Stromal cell of bone marrow (primary cell): ENCODE measurements around the gene RINL.
A peak's percentile ranks its signal among the peaks of the same experiment; 100 is the strongest.

Experiments used
- DNase-seq: peaks from one replicate; pipeline ENCODE4 v3.0.0-alpha.2; 2012; ENCODE audit warnings: low read depth

Gene RINL

DNA sequence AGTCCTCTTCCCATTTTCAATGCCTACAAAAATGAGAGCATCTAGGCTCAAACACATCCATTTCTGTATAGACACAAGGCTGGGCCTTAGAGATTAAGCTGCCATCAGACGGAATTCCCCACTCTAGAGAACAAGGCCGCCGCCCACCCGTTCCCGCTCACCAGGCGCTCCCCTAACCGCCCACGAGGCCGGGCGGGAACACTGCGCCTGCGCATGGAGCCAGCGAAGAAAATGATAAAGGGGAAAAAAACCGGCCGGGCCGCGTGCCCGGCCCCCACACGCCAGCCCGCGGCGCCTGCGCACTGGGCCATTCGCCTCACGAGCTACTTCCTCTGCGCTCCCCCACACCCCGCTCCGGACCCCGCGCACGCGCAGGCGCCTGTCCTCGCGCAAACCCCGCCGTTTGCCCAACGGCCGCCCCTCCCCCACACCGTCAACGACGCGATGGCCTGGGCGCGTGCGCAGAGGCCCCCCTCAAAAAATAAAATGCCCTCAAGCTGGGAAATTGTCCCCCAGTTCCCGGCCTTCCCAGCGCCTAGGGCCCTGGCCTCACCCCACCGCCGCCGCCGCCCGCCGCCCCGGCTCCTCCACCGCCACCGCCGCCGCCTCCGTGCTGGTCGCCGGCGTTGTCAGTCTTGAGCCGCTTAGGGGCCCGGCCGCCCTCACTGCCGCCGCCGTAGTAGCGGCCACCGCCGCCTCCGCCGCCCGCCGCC, 28.8 kb downstream of the RINL start:
- peak; percentile 86 for DNase-seq

DNA sequence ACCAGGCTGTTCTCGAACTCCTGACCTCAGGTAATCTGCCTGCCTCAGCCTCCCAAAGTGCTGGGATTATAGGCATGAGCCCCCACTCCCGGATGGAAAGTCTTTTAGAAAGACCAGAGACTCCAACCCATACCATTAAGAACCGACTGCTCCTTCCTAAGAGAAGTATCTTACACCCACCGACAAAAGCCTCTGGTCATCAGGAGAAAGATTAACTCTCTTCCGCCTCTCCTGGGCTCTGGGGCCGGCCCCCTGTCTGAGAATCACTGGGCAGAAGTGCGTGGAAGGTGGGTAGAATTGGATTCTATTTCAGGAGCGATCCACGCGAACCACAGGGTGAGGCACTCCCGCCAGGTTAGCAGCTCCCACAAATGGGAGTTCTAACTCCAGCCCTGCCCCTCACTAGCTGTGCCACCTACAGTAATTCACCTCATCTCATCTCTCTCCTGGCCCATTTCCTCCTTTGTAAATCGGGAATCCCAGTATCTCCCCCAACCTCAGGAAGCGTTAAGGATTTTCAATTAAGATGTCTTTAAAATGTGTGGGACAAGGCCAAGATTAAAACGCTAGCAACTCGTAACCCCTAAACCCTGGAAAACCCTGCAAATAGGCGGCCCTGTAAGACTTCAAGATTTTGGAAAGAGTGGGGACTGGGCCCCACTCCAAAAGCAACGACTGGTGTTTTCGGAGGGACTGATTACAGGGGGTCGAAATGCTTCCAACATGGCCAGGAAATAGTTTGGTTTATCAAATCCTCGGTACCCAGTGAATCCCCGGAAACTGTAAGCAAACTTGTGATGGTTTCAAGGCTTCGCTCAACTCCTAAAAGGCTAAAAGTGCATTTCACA, 29.6 kb downstream of the RINL start:
- no peak for DNase-seq

DNA sequence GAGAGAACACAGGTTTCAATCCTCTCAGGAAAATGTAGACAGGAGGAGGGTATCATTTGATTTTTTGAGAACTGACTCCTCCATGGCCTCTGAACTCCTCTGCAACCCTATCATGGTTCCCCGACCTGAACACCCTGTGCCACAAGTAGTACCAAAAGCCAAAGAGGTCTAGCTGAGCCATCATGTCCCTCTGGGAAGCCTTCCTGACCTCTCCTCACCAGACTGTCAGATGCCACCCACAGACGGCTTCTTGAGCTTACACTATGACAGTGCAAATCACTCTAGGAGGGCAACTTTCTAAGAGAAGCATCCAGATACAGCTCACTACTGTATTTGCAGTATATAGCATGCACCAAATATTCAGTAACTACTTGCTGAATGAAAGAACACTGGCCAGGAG, 32.0 kb downstream of the RINL start:
- no peak for DNase-seq

DNA sequence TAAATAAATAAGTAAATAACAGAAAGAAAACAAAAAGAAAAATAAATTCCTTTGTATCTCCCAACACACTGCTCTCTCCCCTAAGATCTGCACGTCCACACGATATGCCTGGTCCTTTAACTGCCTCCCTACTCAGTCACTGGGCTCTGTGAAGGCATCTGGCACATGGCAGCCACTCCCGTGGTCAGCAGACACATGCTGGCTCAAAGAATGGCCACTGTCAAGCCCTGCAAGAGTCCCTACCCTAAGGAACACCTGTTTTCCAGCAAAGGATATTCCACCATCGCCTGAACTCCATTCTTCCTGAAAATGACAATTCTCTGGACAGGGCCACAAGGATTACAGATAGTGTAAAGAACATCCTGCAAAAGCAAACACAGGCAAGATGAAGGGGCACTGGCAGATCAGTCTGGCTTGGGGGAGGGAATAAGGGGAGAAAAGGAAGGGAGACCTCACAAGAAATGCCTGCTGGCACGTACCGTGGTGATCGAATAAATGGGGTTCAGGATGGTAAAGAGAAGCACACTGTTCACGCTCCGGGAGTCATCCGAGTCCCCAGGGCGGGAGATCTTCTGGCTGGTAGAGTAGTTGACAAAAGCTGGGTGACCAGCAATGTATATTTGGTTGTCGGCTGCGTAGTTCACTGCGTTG, 32.6 kb downstream of the RINL start:
- DNase-seq: no peak

DNA sequence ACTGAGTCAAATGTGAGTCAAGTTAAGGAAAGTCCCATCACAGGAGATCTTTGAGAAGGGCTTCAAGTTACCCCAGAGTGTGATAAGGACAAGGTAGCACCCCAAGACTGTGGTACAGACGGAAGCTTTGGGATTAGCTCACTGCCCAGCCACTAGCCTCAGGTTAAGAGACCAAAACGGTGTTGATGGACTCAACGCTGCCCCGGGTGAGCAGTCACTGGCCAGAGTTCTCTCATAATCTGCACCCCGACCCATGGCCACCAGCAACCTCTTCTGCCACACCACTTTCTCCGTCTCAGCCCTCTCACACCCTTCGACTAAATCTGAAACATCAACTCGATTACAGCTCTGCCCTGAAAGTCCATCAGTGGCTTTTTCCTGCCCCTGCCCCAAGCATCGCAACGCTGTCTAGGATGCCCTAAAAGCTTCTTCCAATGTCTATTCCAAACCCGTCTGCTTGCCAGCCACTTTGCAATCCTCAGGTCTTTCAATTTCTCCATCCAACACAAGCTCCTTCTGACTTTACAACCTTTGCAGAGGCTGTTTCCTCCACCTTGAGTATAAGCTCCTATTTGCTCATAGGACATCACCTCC, 33.9 kb downstream of the RINL start:
- DNase-seq: no peak

DNA sequence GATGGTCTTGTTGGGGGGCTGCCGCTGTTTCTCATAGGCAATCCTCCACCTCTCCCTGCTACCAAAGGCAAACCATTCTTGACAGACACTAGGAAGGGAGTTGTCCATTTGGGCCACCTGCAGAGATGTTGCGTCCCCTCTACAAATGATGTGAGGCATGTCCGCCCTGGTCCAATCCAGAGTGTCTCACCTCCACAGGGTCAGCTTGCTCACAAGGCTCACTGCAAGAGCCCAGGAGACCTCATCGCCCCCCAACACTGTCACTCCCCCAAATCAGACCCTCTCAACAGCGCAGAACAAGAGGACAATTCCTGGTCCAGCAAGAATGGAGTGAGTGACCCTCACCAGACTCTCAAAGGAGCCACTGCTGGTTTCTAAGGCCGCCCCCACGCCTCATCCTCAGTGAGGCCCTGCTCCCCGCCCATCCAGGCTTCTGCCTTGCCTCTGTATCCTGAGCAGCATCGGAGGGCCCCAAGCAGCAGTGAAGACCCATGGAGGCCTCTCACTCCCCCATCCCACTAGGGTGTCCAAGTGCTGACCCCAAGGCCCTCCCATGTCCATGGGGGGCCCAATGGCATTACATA, 34.8 kb downstream of the RINL start:
- DNase-seq: no peak

DNA sequence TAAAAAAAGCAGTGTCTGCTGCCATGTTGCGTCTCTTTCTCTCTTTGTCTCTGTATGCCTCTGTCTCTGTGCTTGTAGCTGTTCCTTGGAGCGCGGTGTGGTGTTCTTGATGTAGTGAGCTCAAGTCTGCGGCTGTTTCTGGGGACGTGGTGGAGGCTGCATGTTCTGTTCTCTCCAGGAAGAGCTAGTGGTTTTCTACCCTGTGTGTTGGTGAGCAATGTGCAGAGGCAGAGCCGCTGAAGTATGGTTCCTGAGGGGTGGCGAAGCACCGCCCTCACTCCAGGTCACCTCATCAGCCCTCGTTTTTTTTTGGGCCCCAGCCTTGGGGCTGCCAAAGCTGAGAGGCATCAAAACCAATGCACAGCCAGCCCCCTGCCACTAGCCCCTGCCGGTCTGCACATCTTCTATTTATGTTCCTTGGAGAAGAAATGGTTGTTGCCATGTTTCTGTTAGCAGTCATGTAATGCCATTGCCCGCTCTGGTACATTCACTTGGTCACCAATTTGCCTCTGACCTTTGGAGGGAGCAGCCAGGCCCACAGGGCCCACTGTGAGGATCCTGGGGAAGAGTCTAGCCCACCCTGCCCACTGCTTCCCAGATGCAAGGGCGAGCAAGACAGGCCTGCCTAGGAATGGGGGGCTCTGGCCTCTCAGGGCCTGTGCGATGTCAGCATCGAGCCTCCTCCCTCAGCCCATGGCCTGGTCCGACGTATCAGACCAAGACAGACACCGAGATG, 35.5 kb downstream of the RINL start:
- no peak for DNase-seq

DNA sequence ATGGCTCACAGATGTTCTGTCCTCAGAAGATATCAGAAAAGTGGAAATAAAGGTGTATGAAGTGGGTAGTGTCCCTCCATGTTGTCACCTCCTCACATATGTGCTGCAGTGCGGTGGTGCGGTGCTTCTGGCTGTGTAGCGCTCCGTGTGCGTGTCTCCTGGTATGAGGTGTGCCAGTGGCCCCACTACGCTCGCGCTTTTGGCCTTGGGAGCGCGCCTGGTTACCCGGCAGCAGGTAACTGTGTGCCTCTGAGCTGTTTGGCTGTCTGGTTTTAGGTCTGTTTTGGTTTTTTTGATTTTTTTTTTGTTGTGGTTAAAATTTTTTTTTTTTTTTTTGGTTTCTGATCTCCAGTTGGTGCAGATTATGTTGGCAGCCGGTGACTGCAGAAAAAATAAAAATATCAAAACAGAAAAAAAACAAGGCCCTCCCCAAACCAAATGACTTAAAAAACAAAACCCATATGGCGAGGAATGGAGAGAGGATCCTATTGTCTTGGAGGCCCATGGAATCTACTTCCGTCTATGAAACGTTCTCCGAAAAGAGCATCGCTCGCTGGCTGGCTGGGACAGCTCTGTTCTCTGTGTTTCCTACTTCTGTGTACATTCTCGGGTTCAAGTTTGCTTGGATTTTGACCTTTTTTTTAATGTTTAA, 36.2 kb downstream of the RINL start:
- no peak for DNase-seq

DNA sequence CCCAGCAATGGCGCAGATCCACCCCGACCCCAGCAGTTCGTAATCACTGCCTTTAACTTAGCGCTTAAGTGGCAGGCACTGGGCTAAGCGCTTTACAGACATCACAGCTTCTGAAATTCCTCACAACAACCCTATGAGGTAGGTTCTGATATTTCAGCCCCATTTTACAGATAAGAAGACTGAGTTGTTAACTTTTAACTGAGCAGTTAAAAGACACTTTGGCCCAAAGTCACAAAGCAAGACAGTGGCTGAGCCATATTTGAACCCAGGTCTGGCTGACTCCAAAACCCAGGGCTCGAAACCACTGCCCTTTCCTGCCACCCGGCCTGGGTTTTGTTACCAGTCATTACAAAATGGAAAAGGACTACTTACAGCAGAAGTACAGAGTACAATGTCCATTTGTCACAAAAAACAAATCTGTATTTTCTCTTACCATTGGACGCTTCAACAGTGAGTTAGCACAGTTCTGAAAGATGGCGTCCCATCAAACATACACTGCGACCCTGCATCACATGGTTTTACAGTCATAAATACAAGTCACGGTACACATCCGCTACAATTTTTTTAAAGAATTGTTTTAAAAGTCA, 36.8 kb downstream of the RINL start:
- DNase-seq: no peak

DNA sequence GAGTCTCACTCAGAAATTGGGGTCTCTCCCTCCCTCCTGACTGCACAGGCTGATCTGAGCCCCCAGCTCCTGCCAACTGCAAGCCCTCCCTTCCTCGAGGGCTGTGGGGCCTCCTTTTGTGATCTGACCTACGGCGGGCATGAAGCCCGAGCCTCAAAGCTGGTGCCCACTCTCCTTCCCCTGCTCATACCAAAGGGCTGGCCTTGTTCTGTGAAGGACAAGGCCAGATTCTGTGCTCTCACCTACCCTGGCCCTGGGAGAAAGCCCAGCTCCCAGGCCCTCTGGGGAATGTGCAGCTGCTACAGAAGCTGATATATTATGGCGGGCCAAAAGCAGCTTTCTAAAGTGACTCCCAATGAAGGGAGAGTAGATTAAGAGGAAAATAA, 37.5 kb downstream of the RINL start:
- no peak for DNase-seq

DNA sequence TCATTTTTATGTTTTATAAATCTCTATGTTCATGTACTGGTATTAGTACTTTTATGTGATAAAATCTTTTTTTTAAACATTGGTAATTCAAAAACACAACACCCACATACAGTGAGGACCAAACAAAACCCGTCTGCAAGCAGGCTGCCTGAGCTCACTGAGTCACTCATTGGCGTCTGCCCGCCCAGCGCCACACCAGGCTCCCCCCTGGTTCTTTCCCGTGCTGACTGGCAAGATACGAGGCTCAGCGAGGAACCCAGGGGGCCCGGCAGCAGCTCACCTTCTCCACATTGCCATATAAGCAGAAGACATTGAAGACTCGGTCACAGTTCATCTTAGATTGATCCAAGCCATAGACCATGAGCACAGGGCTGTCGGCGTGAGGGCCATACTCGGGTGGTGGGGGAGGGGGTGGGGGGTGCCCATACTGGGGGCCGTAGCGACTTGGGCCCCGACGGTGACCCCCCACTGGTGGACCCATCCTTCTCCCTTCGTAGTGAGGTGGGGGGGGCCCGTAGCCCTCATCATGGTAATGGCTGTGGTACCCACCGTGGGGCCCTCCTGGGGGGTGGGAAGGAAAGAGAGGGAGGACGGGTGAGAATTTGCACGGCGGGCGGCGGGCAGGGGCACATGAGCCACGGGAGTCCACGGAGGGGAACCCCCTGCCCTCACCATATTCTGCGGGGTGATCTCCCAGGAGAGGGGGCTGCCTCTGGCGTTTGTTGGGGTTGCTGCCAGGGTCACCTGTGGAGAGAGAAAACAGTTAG, 38.1 kb downstream of the RINL start:
- no peak for DNase-seq

DNA sequence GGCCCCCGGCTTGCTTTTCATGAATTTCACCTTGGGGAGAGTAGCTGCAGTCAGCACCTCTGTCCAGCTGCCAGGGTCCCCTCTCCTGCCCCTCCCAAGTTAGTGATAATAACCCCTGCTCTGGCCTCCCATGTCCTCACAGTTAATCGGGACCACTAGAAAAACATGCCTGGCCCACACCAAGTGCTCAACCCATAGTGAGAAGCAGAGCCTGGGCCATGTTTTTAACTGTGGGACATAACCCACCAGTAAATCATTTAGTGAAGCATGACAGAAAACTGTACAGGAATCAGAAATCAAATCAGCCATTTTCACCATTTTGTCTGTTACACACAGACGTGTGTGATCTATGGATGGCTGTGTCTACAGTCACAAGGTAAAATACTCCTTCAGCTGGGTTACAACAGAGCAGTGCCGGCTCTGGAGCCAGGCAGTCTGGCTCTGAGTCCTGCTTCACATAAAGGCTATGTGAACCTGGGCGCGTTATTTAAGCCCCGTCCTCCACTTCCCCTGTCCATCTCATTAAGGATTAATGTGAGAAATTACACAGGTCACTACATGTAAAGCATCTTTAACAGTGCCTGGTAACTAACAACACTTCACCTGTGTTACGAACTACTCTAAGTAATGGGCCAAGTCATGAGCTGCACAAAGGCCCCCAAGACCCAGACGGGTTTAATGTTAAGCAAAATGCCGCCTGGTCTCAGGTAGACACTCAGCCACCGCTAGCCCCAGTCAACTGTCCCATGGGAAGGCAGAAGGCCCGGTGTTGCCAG, 38.9 kb downstream of the RINL start:
- DNase-seq: no peak

DNA sequence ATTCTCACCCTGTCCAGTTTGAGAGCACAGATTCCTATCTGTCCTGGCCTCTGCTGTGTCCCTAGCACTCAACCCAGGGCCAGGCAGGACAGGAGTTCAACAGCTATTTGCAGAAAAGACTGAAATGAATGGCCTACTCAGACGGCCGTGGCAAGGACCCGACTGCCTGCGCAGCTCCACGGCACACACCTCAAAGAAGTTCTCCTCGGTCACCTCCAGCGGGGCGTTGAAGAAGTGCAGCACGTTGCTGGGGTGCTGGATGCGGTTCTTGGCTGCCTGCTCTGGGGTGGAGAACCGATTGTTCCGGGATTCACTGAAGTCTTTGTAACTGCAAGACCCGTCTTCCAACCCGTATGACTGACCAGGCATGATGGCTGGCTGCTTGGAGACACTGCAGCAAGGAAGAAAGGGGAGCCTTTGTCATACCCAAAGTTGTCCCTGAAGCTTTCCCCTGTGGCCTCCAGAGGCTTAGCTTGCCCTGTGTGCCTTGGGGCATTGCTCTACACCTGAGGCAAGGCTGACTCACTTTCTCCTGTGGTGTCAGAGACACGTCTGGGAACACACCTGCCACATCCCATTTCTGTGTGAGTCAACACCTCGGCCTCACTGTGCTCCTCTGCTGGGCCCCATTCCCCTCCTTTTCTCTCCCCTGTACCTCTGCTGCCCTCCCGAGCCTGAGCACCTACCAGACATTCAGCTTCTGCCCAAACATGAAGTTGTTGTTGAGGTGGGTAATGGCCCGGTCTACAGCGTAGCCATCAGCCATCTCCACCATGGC, 39.7 kb downstream of the RINL start:
- no peak for DNase-seq

DNA sequence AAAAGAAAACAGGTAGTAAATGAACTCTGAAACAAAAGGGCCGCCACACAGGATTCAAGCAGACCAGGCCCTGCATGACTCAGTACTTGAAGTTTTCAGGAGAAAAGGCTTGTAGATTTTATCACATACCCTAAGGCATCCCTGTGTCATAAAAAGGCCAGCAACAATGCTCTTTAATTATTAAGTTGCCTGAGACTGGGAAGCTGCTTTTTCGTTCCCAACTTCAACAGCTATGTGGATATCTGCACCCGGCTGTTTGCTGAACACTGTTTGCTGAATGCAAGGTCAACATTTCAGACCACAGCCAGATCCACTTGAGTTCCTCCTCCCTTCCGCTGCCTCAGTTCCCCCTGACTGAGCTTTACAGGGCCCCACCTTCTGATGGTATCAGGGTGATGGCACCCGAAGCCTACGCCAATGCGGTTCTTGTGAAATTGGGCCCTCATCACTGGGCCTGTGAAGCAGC, 40.4 kb downstream of the RINL start:
- no peak for DNase-seq

DNA sequence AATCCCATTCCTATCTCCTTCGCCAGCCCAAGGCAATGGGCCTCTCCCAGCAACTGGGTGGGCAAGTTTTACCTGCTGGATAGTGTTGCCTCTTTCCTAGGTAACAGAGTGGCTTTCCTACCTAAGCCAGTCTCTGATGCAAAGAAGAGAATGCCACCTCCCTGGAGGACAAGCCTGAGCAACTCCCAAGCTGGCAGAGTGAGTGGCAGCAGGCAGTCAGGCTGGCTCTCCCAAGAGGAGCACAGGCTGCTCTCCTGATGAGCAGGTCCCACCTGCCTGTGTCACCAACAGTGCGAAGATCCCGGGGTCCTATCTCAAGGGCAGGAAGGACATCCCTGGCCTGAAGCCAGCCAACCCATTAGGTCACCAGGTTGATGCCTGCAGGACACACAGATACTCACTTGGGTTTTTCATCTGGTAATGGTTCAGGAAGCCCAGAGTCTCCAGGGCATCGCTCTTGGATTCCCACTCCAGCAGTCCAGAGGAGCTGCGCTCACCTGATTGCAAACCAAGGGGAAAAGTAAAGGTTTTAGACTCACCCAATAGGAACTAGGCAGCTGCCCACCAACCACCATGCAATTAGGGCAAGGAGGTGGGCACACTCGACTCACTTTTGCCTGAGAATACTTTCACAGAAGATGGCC, 41.0 kb downstream of the RINL start:
- no peak for DNase-seq

DNA sequence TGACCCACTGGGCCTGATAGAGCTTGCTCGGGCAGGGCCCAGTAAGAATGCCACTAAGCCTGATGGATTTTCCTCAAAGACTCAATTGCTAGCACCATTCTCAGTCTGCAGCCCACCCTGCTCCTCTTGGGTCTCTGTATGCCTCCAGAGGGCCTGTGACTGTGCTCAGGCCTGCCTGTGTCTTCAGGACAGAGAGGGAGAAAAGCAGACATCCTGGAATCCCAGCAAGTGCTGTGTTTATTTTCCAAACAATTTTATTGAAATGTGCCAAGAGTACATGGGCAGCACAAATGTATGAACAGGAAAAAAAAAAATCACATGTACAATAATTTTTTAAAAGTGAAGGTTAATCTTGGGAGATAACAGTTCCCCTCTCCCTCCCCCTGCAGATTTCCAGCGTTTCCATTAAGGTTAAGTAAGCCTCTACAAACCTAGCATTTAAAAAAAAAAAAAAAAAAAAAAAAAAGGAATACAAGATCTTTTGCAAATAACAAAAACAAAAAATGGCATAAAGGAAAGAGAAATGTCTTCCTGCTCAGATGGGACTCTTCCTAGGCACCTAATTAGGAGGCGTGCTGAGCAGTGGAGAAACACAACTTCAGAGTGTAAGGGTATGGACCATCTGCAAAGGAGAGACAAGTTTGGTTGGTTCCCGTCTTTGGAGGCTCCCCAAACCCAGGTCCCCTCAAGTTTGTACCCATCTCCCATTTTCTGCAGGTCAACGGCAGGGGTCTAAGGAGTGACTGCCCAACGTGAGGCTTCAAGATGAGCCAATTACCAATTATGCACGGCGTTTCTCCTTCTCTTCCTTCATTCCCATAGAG, 41.7 kb downstream of the RINL start:
- no peak for DNase-seq

DNA sequence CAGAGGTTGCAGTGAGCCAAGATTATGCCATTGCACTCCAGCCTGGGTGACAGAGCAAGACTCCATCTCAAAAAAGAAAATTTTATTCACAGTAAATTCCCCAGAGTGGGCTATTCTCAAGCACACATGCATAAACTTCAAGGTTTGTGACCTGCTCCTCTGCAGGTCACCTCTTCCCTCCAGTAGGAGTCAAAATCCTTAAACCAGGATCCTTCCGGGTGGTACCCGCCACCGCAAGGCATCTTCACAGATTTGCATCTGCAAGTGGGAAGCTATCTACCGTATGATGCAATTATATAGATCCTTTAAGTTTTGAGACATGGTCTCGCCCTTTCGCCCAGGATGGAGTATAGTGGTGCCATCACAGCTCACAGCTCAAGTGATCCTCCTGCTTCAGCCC, 43.5 kb downstream of the RINL start:
- DNase-seq: no peak
